Osteoblast (primary cell): Measurements from ENCODE around the gene SYNGR3. TPM values are rescaled to one million over a fixed set of nuclear protein-coding genes. Genes with fewer than 3 reads are reported as not detected.

Source experiments
- DNase-seq: peaks from one replicate; pipeline ENCODE4 v3.0.0; 2011; ENCODE audit warnings: low spot score, mixed read lengths; ENCODE audit not compliant: insufficient read length; ENCODE audit errors: missing footprints
- H2AFZ ChIP-seq: 2 replicates; pipeline ENCODE4 v1.6.0; 2011; ENCODE audit warnings: mild to moderate bottlenecking, low read length
- H3K27ac ChIP-seq: 2 replicates; pipeline ENCODE4 v1.5.1; 2011; ENCODE audit warnings: mild to moderate bottlenecking, low read depth, low read length, moderate library complexity
- H3K27me3 ChIP-seq: 2 replicates; pipeline ENCODE4 v1.6.0; 2012; ENCODE audit warnings: mild to moderate bottlenecking, control low read depth, inconsistent platforms, low read length, moderate library complexity; ENCODE audit not compliant: insufficient read depth
- H3K36me3 ChIP-seq: 2 replicates; pipeline ENCODE4 v1.5.1; 2011; ENCODE audit warnings: mild to moderate bottlenecking, low read length, control low read depth, moderate library complexity; ENCODE audit not compliant: insufficient read depth
- H3K4me1 ChIP-seq: 2 replicates; pipeline ENCODE4 v1.5.1; 2011; ENCODE audit warnings: mild to moderate bottlenecking, low read length, control low read depth, moderate library complexity; ENCODE audit not compliant: insufficient read depth
- H3K4me2 ChIP-seq: 2 replicates; pipeline ENCODE4 v1.6.0; 2011; ENCODE audit warnings: mild to moderate bottlenecking, low read length; ENCODE audit not compliant: insufficient read depth
- H3K4me3 ChIP-seq: fragments of 200-600 bp; sonication (generic); 3 replicates; pipeline ENCODE4 v1.5.1; 2012; ENCODE audit warnings: mild to moderate bottlenecking, low read length, inconsistent platforms; ENCODE audit not compliant: insufficient read depth
- H3K79me2 ChIP-seq: 2 replicates; pipeline ENCODE4 v1.6.0; 2012; ENCODE audit warnings: mild to moderate bottlenecking, low read length, control low read depth, inconsistent platforms; ENCODE audit not compliant: insufficient read depth
- H3K9me3 ChIP-seq: 2 replicates; pipeline ENCODE4 v1.5.1; 2011; ENCODE audit warnings: low read depth, low read length, control low read depth
- H4K20me1 ChIP-seq: 2 replicates; pipeline ENCODE4 v1.6.0; 2012; ENCODE audit warnings: mild to moderate bottlenecking, low read length, control low read depth; ENCODE audit not compliant: insufficient read depth
- CTCF ChIP-seq: IDR thresholded peaks from 2 replicates; pipeline ENCODE4 v1.5.1; 2011; ENCODE audit warnings: mild to moderate bottlenecking, low read depth, low read length, moderate library complexity; ENCODE audit errors: extremely low read depth
- total RNA-seq: library from RNA; depleted of rRNA; stranded (reverse); fragments of >200 nt; gene quantifications from 2 replicates; pipeline ENCODE4 v1.2.3, GENCODE V29; 2012

Gene SYNGR3
- total RNA-seq, 1 donor = under 0.01 TPM

- no peak overlapping the region for H3K4me2 ChIP-seq
- no peak overlapping the region for H2AFZ ChIP-seq
- no peaks in the 10 kb centered on the region for H3K9me3 ChIP-seq
- peaks cover 19% of the 10 kb centered on the region for H3K27me3 ChIP-seq
- no peaks in the 10 kb centered on the region for H3K79me2 ChIP-seq
- no peak for DNase-seq
- H3K27ac ChIP-seq = no peak overlapping the region
- no peak for TF ChIP-seq CTCF
- no peaks in the 10 kb centered on the region for H3K4me1 ChIP-seq
- H3K36me3 ChIP-seq = no peaks in the 10 kb centered on the region
- H3K4me3 ChIP-seq = no peak overlapping the region
- H4K20me1 ChIP-seq = no peaks in the 10 kb centered on the region
These were observed 26.1 kb downstream of the SYNGR3 start for GRCh38 chr16:2015947-2016208.

DNA sequence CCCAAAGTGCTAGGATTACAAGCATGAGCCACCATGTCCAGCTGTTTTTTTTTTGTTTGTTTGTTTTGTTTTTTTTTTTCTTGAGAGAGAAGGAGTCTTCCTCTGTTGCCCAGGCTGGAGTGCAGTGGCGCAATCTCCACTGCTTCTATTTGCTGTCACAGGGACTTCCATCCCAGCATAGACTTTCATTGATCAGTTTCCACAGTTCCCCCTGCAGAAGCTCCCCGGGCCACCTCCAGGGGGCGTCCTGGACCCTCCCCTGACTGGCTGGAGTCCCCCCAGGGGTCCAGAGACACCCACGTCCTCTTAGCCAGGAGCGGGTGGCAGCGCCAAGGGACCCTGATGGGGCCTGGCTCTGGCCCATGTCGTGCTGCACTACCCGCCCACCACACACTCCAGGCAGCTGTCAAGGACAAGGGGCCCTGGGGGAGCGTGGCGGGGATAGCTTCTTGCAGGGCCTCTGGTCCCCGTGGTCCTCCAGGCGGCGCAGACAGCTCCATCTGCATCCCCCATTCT lies 26.7 kb downstream of the SYNGR3 start:
- Histone ChIP-seq H3K4me3 (no peak overlapping the region), H3K27me3 (peaks cover 19% of the 10 kb centered on the region), H3K4me2 (no peak overlapping the region), H3K79me2 (no peaks in the 10 kb centered on the region), H3K36me3 (no peaks in the 10 kb centered on the region), H3K27ac (no peak overlapping the region), H2AFZ (no peak overlapping the region), H3K4me1 (no peaks in the 10 kb centered on the region), H4K20me1 (no peaks in the 10 kb centered on the region), H3K9me3 (no peaks in the 10 kb centered on the region)
- TF ChIP-seq CTCF = peak; percentile 41
- DNase-seq = no peak

DNA sequence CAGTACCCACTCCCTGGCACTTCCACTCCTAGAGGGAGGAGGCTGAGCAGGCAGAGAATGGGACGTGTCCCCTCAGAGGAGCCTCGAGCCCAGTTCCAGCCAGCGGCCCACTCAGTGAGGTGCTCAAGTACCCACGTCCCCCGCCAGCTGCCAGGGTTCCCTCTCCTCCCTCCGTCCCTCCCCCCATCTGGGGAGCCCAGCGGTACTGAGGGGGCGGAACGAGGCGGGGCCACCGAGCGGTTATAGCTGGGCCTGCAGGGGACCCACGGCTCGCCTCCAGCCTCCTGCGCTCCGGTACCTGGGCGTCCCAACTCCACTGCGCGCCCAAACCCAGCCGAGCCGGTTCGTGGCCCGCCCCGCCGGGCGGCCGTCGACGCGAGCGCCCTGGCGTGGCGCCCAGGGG lies 29.7 kb downstream of the SYNGR3 start, which contains the start of gene NPW:
NPW (plus strand) TSS at position 268 of the 403 bp plus-strand sequence.
- Histone ChIP-seq H3K27ac (no peak within 1 kb of the TSS), H4K20me1 (no peaks in the 10 kb centered on the region), H3K27me3 (peaks cover 19% of the 10 kb centered on the region), H3K79me2 (no peaks in the 10 kb centered on the region), H3K4me3 (no peak within 1 kb of the TSS), H3K36me3 (no peaks in the 10 kb centered on the region), H2AFZ (no peak within 1 kb of the TSS), H3K4me1 (peaks cover 4% of the 10 kb centered on the region), H3K9me3 (no peaks in the 10 kb centered on the region), H3K4me2 (no peak within 1 kb of the TSS)
- no peak for TF ChIP-seq CTCF
- DNase-seq = no peak

DNA sequence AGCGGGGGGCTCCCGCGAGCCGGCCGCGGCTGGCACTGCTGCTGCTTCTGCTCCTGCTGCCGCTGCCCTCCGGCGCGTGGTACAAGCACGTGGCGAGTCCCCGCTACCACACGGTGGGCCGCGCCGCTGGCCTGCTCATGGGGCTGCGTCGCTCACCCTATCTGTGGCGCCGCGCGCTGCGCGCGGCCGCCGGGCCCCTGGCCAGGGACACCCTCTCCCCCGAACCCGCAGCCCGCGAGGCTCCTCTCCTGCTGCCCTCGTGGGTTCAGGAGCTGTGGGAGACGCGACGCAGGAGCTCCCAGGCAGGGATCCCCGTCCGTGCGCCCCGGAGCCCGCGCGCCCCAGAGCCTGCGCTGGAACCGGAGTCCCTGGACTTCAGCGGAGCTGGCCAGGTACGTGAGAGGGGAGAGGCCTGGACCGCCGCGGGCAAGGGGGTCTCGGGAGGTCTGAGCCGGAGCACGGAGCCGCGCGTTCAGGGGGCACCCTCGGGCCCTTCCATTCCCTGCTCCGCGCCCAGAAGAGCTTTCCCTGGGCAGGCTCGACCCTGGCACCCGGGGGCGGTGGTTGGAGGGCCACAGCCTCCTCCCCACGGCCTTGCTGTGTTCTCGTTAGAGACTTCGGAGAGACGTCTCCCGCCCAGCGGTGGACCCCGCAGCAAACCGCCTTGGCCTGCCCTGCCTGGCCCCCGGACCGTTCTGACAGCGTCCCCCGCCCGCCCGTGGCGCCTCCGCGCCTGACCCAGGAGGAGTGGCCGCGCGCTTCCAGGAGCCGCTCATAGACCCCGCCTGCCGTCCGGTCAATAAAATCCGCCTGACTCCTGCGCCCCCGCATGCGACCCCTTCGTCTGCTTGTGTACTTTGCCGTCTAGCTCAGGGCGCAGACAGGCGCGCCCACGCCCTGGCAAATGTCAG lies 30.4 kb downstream of the SYNGR3 start:
- Histone ChIP-seq H3K4me3 (no peak overlapping the region), H4K20me1 (no peaks in the 10 kb centered on the region), H3K4me1 (peaks cover 4% of the 10 kb centered on the region), H3K79me2 (no peaks in the 10 kb centered on the region), H3K27me3 (peaks cover 19% of the 10 kb centered on the region), H3K36me3 (no peaks in the 10 kb centered on the region), H3K27ac (no peak overlapping the region), H2AFZ (no peak overlapping the region), H3K4me2 (no peak overlapping the region), H3K9me3 (no peaks in the 10 kb centered on the region)
- no peak for DNase-seq
- TF ChIP-seq CTCF = no peak
